Sigmoid colon (tissue), 7 donors: ENCODE measurements around the gene SUSD2. TPM values are rescaled to one million over a fixed set of nuclear protein-coding genes. Genes with fewer than 3 reads are reported as not detected.

ENCODE experiments used
- DNase-seq: peaks from one replicate; pipeline ENCODE4 v3.0.0-alpha.2; 2019
- H3K27ac ChIP-seq, 4 donors: fragments of 200-600 bp; sonication (generic); one replicate each; pipeline ENCODE4 v1.5.1; 2016 to 2019; ENCODE audit warnings: mild to moderate bottlenecking in 1 of 4
- H3K27me3 ChIP-seq, 3 donors: fragments of 200-600 bp; sonication (generic); one replicate each; pipeline ENCODE4 v1.5.1; 2019; ENCODE audit warnings: mild to moderate bottlenecking in 1 of 3
- H3K36me3 ChIP-seq, 4 donors: fragments of 200-600 bp; sonication (generic); one replicate each; pipeline ENCODE4 v1.5.1; 2016 to 2019
- H3K4me1 ChIP-seq, 4 donors: fragments of 200-600 bp; sonication (generic); one replicate each; pipeline ENCODE4 v1.5.1; 2017 to 2019
- H3K4me3 ChIP-seq, 4 donors: fragments of 200-600 bp; sonication (generic); one replicate each; pipeline ENCODE4 v1.5.1; 2017 to 2019; ENCODE audit warnings: mild to moderate bottlenecking in 2 of 4, moderate library complexity in 1 of 4
- H3K9me3 ChIP-seq, 4 donors: fragments of 200-600 bp in 3 of 4; sonication (generic) in 3 of 4; one replicate each; pipeline versions ENCODE4 v1.5.1 to v1.6.1; 2013 to 2019
- CTCF ChIP-seq, 4 experiments: fragments of 450-650 bp in 3 of 4; fragments of 200-600 bp in 1 of 4; IDR thresholded peaks; one replicate each; pipeline ENCODE4 v1.5.1; 2016 to 2019; ENCODE audit warnings: antibody characterized with exemption in 4 of 4, mild to moderate bottlenecking in 3 of 4, moderate library complexity in 2 of 4
- EP300 ChIP-seq, 4 donors: sonication (generic); formaldehyde crosslinking; IDR thresholded peaks; one replicate each; pipeline ENCODE4 v1.6.1; 2017; ENCODE audit warnings: antibody characterized with exemption in 4 of 4
- POLR2A ChIP-seq, 2 donors: fragments of 450-650 bp; IDR thresholded peaks; one replicate each; pipeline ENCODE4 v1.6.1; 2016; ENCODE audit warnings: antibody characterized with exemption in 2 of 2, mild to moderate bottlenecking in 2 of 2, moderate library complexity in 2 of 2
- POLR2AphosphoS5 ChIP-seq, 4 donors: sonication (generic); formaldehyde crosslinking; IDR thresholded peaks; one replicate each; pipeline ENCODE4 v1.6.1; 2017; ENCODE audit warnings: antibody characterized with exemption in 4 of 4
- WGBS, 2 donors: extraction: QIAGEN DNeasy Blood & Tissue Kit; methylation state at CpG; one replicate each; pipeline ENCODE4 v1.1.7; 2013; 5-methylcytosine and 5-hydroxymethylcytosine counted together
- intact Hi-C: fragments of 100-400 bp; cut with DNase I; formaldehyde crosslinking; loops from one replicate; pipeline ENCODE4 v1.15.1; 2023
- polyA plus RNA-seq, 3 donors: library from polyadenylated mRNA; stranded (reverse); fragments of 200-250 nt; gene quantifications; one replicate each; pipeline ENCODE4 v1.2.3, GENCODE V29; 2013
- total RNA-seq, 4 donors: library from RNA; depleted of rRNA; stranded (reverse); fragments of >200 nt; gene quantifications; one replicate each; pipeline ENCODE4 v1.1.0, GENCODE V29; 2016
- donor health status: healthy with polysubstance abuse.
- donor health status: Bipolar disorder and iron deficiency.
- donor health status: healthy.

SUSD2 gene
- total and polyA plus RNA-seq, 7 donors, result 1.2 to 8.6 (median 3.0) TPM; not detected in 2

- no peak for DNase-seq
- Histone ChIP-seq H3K27ac (no peak overlapping the region), H3K4me1 (no peaks in the 10 kb centered on the region), H3K36me3 (no peaks in the 10 kb centered on the region), H3K27me3 (no peaks in the 10 kb centered on the region), H3K9me3 (no peaks in the 10 kb centered on the region), H3K4me3 (no peak overlapping the region)
- no peak for TF ChIP-seq POLR2AphosphoS5 (IDR thresholded peaks at IDR 0.05)
- TF ChIP-seq CTCF (IDR thresholded peaks at IDR 0.05), result no peak
- TF ChIP-seq POLR2A (IDR thresholded peaks at IDR 0.05), result no peak
- no peak for TF ChIP-seq EP300 (IDR thresholded peaks at IDR 0.05)
- WGBS, 2 donors, result 85 to 86% methylated on average over 12 of the region's 12 CpGs
- intact Hi-C loops, result no loop called here
Observed at GRCh38 chr22:24214467-24215285, 33.4 kb downstream of the SUSD2 start.

GRCh38 chr22:24216541-24217209 lies 35.4 kb downstream of the SUSD2 start:
- no peak for DNase-seq

GRCh38 chr22:24217384-24217783 lies 36.1 kb downstream of the SUSD2 start:
- no peak for TF ChIP-seq POLR2AphosphoS5 (IDR thresholded peaks at IDR 0.05)
- TF ChIP-seq CTCF (IDR thresholded peaks at IDR 0.05), result no peak
- TF ChIP-seq POLR2A (IDR thresholded peaks at IDR 0.05), result no peak
- TF ChIP-seq EP300 (IDR thresholded peaks at IDR 0.05), result no peak
- no peaks in the 10 kb centered on the region for H3K9me3 ChIP-seq
- intact Hi-C loops, result no loop called here
- H3K4me1 ChIP-seq, result no peaks in the 10 kb centered on the region
- H3K27ac ChIP-seq, result no peak overlapping the region
- H3K36me3 ChIP-seq, result peaks cover 0 to 8% (median 0%) of the 10 kb centered on the region in 4 donors
- WGBS, 2 donors, result 86 to 87% methylated on average over 3 of the region's 3 CpGs
- H3K4me3 ChIP-seq, result no peak overlapping the region
- no peaks in the 10 kb centered on the region for H3K27me3 ChIP-seq
- no peak for DNase-seq

More at GRCh38 chr22:24216541-24217209, 35.4 kb downstream of the SUSD2 start:
- intact Hi-C loops, result no loop called here
- Histone ChIP-seq H3K36me3 (peaks cover 0 to 8% (median 0%) of the 10 kb centered on the region in 4 donors), H3K4me3 (no peak overlapping the region), H3K4me1 (no peaks in the 10 kb centered on the region), H3K27ac (no peak overlapping the region), H3K9me3 (no peaks in the 10 kb centered on the region), H3K27me3 (no peaks in the 10 kb centered on the region)
- 86 to 92% methylated on average over 12 of the region's 12 CpGs for WGBS, 2 donors
- TF ChIP-seq CTCF (IDR thresholded peaks at IDR 0.05), result no peak
- TF ChIP-seq POLR2A (IDR thresholded peaks at IDR 0.05), result no peak
- TF ChIP-seq POLR2AphosphoS5 (IDR thresholded peaks at IDR 0.05), result no peak
- TF ChIP-seq EP300 (IDR thresholded peaks at IDR 0.05), result no peak

GRCh38 chr22:24219750-24220149 lies 38.5 kb downstream of the SUSD2 start:
- 94% methylated on average over 9 of the region's 9 CpGs for WGBS, 2 donors
- H3K27ac ChIP-seq, result no peak overlapping the region
- no peak for DNase-seq
- H3K27me3 ChIP-seq, result no peaks in the 10 kb centered on the region
- no peaks in the 10 kb centered on the region for H3K4me1 ChIP-seq
- no peak for TF ChIP-seq POLR2A (IDR thresholded peaks at IDR 0.05)
- no peak for TF ChIP-seq POLR2AphosphoS5 (IDR thresholded peaks at IDR 0.05)
- TF ChIP-seq CTCF (IDR thresholded peaks at IDR 0.05), result no peak
- TF ChIP-seq EP300 (IDR thresholded peaks at IDR 0.05), result no peak
- intact Hi-C loops, result no loop called here
- H3K4me3 ChIP-seq, result no peak overlapping the region
- H3K36me3 ChIP-seq, result peaks cover 0 to 10% (median 0%) of the 10 kb centered on the region in 4 donors
- H3K9me3 ChIP-seq, result peaks cover 0 to 3% (median 0%) of the 10 kb centered on the region in 4 donors
